HEK293T (cell line): ENCODE results near the gene MAD1L1.

ENCODE experiments used
- CTCF ChIA-PET: fragments of 350-600 bp; formaldehyde crosslinking; extraction: SDS; loops from one replicate; lab custom pipeline; 2021; ENCODE audit warnings: antibody characterized with exemption, inconsistent platforms; lab: Yijun Ruan, JAX
- POLR2A ChIA-PET: fragments of 350-600 bp; formaldehyde crosslinking; extraction: SDS; loops from one replicate; lab custom pipeline; 2020; ENCODE audit warnings: antibody characterized with exemption, inconsistent platforms; lab: Yijun Ruan, JAX
- DNase-seq: peaks from one replicate; pipeline ENCODE4 v3.0.0; 2012; ENCODE audit warnings: mixed read lengths; ENCODE audit errors: extremely low spot score
- ARNT ChIP-seq: fragments of 450-650 bp; IDR thresholded peaks from 2 replicates; pipeline ENCODE4 v1.6.1; 2017; ENCODE audit warnings: mild to moderate bottlenecking
- BHLHE40 ChIP-seq: fragments of 450-650 bp; IDR thresholded peaks from 2 replicates; pipeline ENCODE4 v1.6.1; 2016; ENCODE audit warnings: mild to moderate bottlenecking, moderate library complexity, borderline replicate concordance
- CTBP1 ChIP-seq: fragments of 450-650 bp; IDR thresholded peaks from 2 replicates; pipeline ENCODE4 v1.6.1; 2016; ENCODE audit warnings: borderline replicate concordance
- ELF4 ChIP-seq: fragments of 450-650 bp; IDR thresholded peaks from 2 replicates; pipeline ENCODE4 v1.6.1; 2017; ENCODE audit warnings: antibody characterized with exemption
- FOXA1 ChIP-seq: fragments of 450-650 bp; IDR thresholded peaks from 2 replicates; pipeline ENCODE4 v1.6.1; 2016; ENCODE audit warnings: mild to moderate bottlenecking
- FOXK2 ChIP-seq: fragments of 450-650 bp; IDR thresholded peaks from 2 replicates; pipeline ENCODE4 v1.6.1; 2016; ENCODE audit warnings: mild to moderate bottlenecking
- FOXM1 ChIP-seq: fragments of 450-650 bp; IDR thresholded peaks from 2 replicates; pipeline ENCODE4 v1.6.1; 2017; ENCODE audit warnings: mild to moderate bottlenecking, borderline replicate concordance
- HDGF ChIP-seq: fragments of 450-650 bp; IDR thresholded peaks from 2 replicates; pipeline ENCODE4 v1.6.1; 2017; ENCODE audit warnings: antibody characterized with exemption, borderline replicate concordance
- L3MBTL2 ChIP-seq: fragments of 450-650 bp; conservative IDR thresholded peaks from 2 replicates; pipeline ENCODE4 v1.6.1; 2016; ENCODE audit warnings: mild to moderate bottlenecking
- LEF1 ChIP-seq: fragments of 450-650 bp; IDR thresholded peaks from 2 replicates; pipeline ENCODE4 v1.6.1; 2017; ENCODE audit warnings: mild to moderate bottlenecking, borderline replicate concordance
- NFRKB ChIP-seq: fragments of 450-650 bp; IDR thresholded peaks from 2 replicates; pipeline ENCODE4 v1.6.1; 2016; ENCODE audit warnings: mild to moderate bottlenecking, moderate library complexity
- PKNOX1 ChIP-seq: fragments of 450-650 bp; IDR thresholded peaks from 2 replicates; pipeline ENCODE4 v1.6.1; 2016
- SP1 ChIP-seq: fragments of 450-650 bp; IDR thresholded peaks from 2 replicates; pipeline ENCODE4 v1.6.1; 2017
- SUZ12 ChIP-seq: fragments of 450-650 bp; IDR thresholded peaks from 2 replicates; pipeline ENCODE4 v1.6.1; 2016; ENCODE audit warnings: mild to moderate bottlenecking
- TARDBP ChIP-seq: fragments of 450-650 bp; IDR thresholded peaks from 2 replicates; pipeline ENCODE4 v1.6.1; 2016
- ZNF384 ChIP-seq: fragments of 450-650 bp; IDR thresholded peaks from 2 replicates; pipeline ENCODE4 v1.6.1; 2016

Gene MAD1L1

DNA sequence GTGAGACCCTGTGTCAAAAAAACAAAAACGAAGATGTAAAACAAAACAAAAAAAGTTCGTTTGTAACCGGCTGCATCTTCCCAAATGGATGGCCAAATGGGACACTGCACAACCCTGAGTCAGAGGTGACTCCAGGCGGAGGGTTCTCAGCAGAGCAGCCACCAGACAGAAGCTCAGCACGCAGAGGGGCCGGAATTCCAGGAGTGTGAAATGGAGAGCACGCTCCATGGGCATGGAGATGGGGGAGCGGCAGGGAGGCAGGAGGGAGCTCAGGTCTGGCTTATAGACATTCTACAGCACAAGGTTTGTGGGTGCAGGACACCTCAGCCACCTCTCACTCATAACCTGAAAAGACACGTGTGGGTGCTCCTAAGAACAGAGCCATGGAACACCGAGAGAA, 227.0 kb downstream of the MAD1L1 start:
- TF ChIP-seq ELF4 (no peak), ZNF384 (no peak), FOXA1 (no peak), TARDBP (no peak), NFRKB (no peak), FOXM1 (no peak), ARNT (no peak), SUZ12 (no peak), FOXK2 (no peak), HDGF (no peak), PKNOX1 (no peak), L3MBTL2 (no peak), LEF1 (no peak), CTBP1 (no peak), SP1 (no peak), BHLHE40 (no peak)
- no peak for DNase-seq
- ChIA-PET POLR2A (no interaction called here), CTCF (no interaction called here)

DNA sequence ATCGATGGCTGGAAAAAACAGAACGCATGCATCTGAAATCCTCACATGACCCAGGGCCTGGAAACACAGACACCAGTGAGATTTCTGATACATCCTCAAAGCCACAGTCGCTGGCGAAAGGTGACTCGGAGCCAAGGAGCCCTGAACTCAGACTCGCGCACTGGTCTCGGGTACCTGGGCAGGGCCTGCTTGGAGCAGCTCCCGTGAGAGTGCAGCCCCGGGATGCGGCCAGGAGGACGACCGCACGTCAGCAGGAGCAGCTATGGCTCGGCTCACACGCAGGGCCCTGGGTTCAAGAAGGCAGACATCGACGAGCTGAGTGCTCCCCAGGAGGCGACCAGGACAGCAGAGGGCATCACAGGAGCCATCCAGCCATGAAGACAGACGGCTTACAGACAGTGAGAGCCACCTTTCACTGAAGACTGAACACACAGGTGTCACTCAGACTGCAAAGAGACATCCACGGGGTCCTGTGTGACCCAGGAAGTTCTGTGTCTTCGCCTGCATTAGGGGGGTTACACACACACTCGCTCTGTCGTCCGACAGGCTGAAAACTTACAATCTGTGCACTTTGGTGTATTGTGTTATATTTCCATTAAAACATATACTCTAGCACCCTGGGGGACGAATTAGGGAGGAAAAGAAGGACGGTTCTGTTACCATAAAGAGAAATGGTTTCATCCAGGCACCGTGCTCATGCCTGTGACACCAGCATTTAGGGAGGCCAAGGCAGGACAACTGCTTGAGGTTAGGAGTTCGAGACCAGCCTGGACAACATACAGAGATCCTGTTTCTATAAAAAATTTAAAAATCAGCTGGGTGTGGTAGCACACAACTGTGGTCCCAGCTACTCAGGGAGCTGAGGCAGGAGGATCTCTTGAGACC, 227.7 kb downstream of the MAD1L1 start:
- TF ChIP-seq SUZ12 (no peak), BHLHE40 (no peak), TARDBP (no peak), LEF1 (no peak), NFRKB (no peak), FOXM1 (no peak), HDGF (no peak), L3MBTL2 (no peak), ARNT (no peak), CTBP1 (no peak), SP1 (no peak), ZNF384 (no peak), ELF4 (no peak), FOXK2 (no peak), FOXA1 (no peak)
- no peak for DNase-seq
- POLR2A ChIA-PET, result no interaction called here
- CTCF ChIA-PET, result no interaction called here

- no peak for TF ChIP-seq FOXM1
- POLR2A ChIA-PET, result no interaction called here
- DNase-seq, result no peak
- CTCF ChIA-PET, result no interaction called here
These were observed 228.6 kb downstream of the MAD1L1 start for GRCh38 chr7:2003931-2004812.

DNA sequence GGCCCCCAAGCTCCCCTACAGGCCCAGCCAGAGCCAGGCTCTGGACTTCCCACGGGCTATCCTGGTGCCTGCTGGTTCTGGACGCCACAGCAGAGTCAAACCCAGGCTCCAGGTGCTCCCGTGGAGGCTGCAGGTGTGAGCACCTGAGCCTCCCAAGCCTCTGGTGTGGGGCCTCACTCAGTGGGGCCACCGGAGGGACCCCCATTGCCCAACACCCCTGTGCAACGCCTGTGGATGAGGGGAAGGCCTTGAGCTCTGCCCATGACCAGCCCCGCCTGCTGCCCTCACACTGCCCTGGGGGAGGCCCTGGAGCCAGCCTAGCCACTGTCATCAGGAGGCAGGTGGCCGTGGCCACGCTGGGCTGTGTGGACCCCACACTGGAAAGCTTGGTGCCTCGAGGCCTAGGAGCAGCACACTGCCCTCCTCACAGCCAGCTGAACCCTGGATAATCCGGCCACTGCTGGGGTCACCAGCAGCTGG, 229.3 kb downstream of the MAD1L1 start:
- no peak for DNase-seq
- TF ChIP-seq NFRKB, result no peak
- ChIA-PET POLR2A (no interaction called here), CTCF (no interaction called here)

- ChIA-PET POLR2A (no interaction called here), CTCF (no interaction called here)
- TF ChIP-seq ELF4 (no peak), L3MBTL2 (no peak), FOXK2 (no peak), BHLHE40 (no peak), HDGF (no peak), LEF1 (no peak), FOXM1 (no peak), PKNOX1 (no peak), FOXA1 (no peak), ZNF384 (no peak), CTBP1 (no peak), SP1 (no peak), SUZ12 (no peak), ARNT (no peak)
- DNase-seq, result no peak
These were observed 229.9 kb downstream of the MAD1L1 start for GRCh38 chr7:2002561-2003450.
